ENCODE measurements around the gene CROCC2. TPM values are rescaled to one million over a fixed set of nuclear protein-coding genes. Genes with fewer than 3 reads are reported as not detected.

Gene CROCC2
- total RNA-seq, 1 experiment from 2014 or later: 0.38 TPM

GRCh38 chr2:240917009-240917683, 11.0 kb downstream of the CROCC2 start:
- peak; percentile 80 for DNase-seq
- Histone ChIP-seq H3K36me3 (replicated peaks; ENCODE audit: control insufficient read depth, insufficient read depth, low read length) (no peaks in the 10 kb centered on the region), H3K27me3 (ENCODE audit: control insufficient read depth, insufficient read depth, low read length) (peaks cover 8% of the 10 kb centered on the region), H3K4me3 (ENCODE audit: insufficient read depth, low read depth, low read length) (no peak overlapping the region; the same call in 1 of the 2 replicates)

- no peak overlapping the region for H3K4me3 ChIP-seq (ENCODE audit: insufficient read depth, low read depth, low read length)
- peaks cover 8% of the 10 kb centered on the region for H3K27me3 ChIP-seq (ENCODE audit: control insufficient read depth, insufficient read depth, low read length)
- DNase-seq: peak; percentile 46
- H3K36me3 ChIP-seq (replicated peaks; ENCODE audit: control insufficient read depth, insufficient read depth, low read length): no peaks in the 10 kb centered on the region
These were observed 11.6 kb downstream of the CROCC2 start for GRCh38 chr2:240917684-240918257.

GRCh38 chr2:240918258-240919091, 12.3 kb downstream of the CROCC2 start:
- no peak overlapping the region for H3K4me3 ChIP-seq (ENCODE audit: insufficient read depth, low read depth, low read length)
- DNase-seq: peak; percentile 55
- peaks cover 8% of the 10 kb centered on the region for H3K27me3 ChIP-seq (ENCODE audit: control insufficient read depth, insufficient read depth, low read length)
- H3K36me3 ChIP-seq (replicated peaks; ENCODE audit: control insufficient read depth, insufficient read depth, low read length): no peaks in the 10 kb centered on the region

GRCh38 chr2:240919161-240919781, 13.1 kb downstream of the CROCC2 start:
- DNase-seq: peak; percentile 47
- Histone ChIP-seq H3K27me3 (ENCODE audit: control insufficient read depth, insufficient read depth, low read length) (peaks cover 8% of the 10 kb centered on the region), H3K4me3 (ENCODE audit: insufficient read depth, low read depth, low read length) (no peak overlapping the region), H3K36me3 (replicated peaks; ENCODE audit: control insufficient read depth, insufficient read depth, low read length) (no peaks in the 10 kb centered on the region)

- H3K27me3 ChIP-seq (ENCODE audit: control insufficient read depth, insufficient read depth, low read length): peaks cover 8% of the 10 kb centered on the region
- H3K36me3 ChIP-seq (replicated peaks; ENCODE audit: control insufficient read depth, insufficient read depth, low read length): no peaks in the 10 kb centered on the region
- H3K4me3 ChIP-seq (ENCODE audit: insufficient read depth, low read depth, low read length): no peak overlapping the region
- peak; percentile 53 for DNase-seq
These were observed 13.9 kb downstream of the CROCC2 start for GRCh38 chr2:240919786-240920782.

DNA sequence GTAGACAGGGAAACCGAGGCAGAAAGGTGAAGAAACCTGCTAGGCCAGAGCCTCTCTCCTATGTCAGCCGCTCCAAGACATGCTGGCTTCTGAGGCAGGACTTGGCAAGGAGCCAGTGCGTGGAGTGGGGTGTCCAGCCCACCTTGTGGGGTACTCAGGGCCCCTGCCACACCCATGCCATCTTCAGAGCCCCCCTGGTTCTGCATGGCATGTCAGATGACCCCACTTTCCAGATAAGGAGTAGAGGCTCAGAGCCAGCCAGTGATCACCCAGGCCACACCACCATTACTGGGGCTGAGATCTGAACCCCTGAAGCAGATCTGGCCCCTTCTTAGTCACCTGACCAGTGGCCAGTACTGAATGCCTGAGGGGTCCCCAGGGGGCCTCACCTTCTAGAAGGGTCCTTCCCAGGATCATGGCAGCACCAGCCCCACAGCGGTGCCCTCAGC, 14.7 kb downstream of the CROCC2 start:
- Histone ChIP-seq H3K4me3 (ENCODE audit: insufficient read depth, low read depth, low read length) (no peak overlapping the region), H3K36me3 (replicated peaks; ENCODE audit: control insufficient read depth, insufficient read depth, low read length) (no peaks in the 10 kb centered on the region)

GRCh38 chr2:240921311-240921994, 15.3 kb downstream of the CROCC2 start:
- peaks cover 2% of the 10 kb centered on the region; the same call in 1 of the 2 replicates for H3K27me3 ChIP-seq (ENCODE audit: control insufficient read depth, insufficient read depth, low read length)
- H3K4me3 ChIP-seq (ENCODE audit: insufficient read depth, low read depth, low read length): no peak overlapping the region
- H3K36me3 ChIP-seq (replicated peaks; ENCODE audit: control insufficient read depth, insufficient read depth, low read length): no peaks in the 10 kb centered on the region
- DNase-seq: peak; percentile 50

More for the DNA sequence above, 14.7 kb downstream of the CROCC2 start:
- peak; percentile 18 for DNase-seq
- H3K27me3 ChIP-seq (ENCODE audit: control insufficient read depth, insufficient read depth, low read length): peaks cover 3% of the 10 kb centered on the region

GRCh38 chr2:240921995-240922244, 15.8 kb downstream of the CROCC2 start:
- Histone ChIP-seq H3K27me3 (ENCODE audit: control insufficient read depth, insufficient read depth, low read length) (no peaks in the 10 kb centered on the region), H3K36me3 (replicated peaks; ENCODE audit: control insufficient read depth, insufficient read depth, low read length) (no peaks in the 10 kb centered on the region), H3K4me3 (ENCODE audit: insufficient read depth, low read depth, low read length) (no peak overlapping the region)
- DNase-seq: peak; percentile 39

DNA sequence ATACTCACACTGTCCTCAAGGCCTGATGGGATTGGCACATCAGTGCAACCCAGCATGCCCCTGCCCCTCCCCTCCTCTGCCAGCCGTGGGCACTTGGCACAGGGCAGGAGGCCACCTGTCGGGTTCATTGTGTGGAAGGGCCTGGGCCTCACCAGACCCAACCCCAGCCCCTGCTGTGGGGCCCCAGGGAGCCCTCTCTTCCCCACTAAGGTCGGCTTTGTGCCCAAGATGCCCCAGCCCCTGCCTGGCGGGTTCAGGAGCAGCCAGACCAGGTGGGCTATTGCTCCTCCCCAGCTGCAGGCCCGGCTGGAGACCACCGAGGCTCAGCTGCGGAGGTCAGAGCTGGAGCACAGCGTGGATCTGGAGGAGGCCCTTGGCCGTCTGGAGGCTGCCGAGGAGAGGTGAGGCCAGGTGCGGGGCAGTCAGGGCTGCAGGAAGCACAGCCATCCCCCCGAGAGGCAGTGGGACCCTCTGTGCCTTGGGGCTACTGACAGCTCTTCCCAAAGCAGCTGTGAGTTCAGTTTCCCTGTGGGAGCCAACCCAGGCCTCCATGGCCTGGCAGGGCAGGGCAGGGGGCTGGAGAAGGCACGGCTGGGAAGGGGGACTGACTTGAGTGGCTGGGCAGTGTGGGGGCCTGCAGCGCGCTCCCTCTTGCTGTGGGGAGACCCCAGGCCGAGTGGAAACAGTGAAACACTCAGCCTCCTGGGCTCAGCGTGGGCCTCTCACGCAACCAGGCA, 16.3 kb downstream of the CROCC2 start:
- Histone ChIP-seq H3K27me3 (ENCODE audit: control insufficient read depth, insufficient read depth, low read length) (no peaks in the 10 kb centered on the region), H3K4me3 (ENCODE audit: insufficient read depth, low read depth, low read length) (no peak overlapping the region), H3K36me3 (replicated peaks; ENCODE audit: control insufficient read depth, insufficient read depth, low read length) (no peaks in the 10 kb centered on the region)
- DNase-seq: peak; percentile 70

- Histone ChIP-seq H3K36me3 (replicated peaks; ENCODE audit: control insufficient read depth, insufficient read depth, low read length) (no peaks in the 10 kb centered on the region), H3K4me3 (ENCODE audit: insufficient read depth, low read depth, low read length) (no peak overlapping the region), H3K27me3 (ENCODE audit: control insufficient read depth, insufficient read depth, low read length) (no peaks in the 10 kb centered on the region)
- peak; percentile 67 for DNase-seq
These were observed 16.9 kb downstream of the CROCC2 start for GRCh38 chr2:240922982-240923537.

GRCh38 chr2:240925191-240925567, 19.0 kb downstream of the CROCC2 start:
- DNase-seq: peak; percentile 74
- H3K4me3 ChIP-seq (ENCODE audit: insufficient read depth, low read depth, low read length): no peak overlapping the region
- H3K36me3 ChIP-seq (replicated peaks; ENCODE audit: control insufficient read depth, insufficient read depth, low read length): no peaks in the 10 kb centered on the region
- H3K27me3 ChIP-seq (ENCODE audit: control insufficient read depth, insufficient read depth, low read length): no peaks in the 10 kb centered on the region

GRCh38 chr2:240925568-240926515, 19.7 kb downstream of the CROCC2 start:
- Histone ChIP-seq H3K4me3 (ENCODE audit: insufficient read depth, low read depth, low read length) (no peak overlapping the region), H3K36me3 (replicated peaks; ENCODE audit: control insufficient read depth, insufficient read depth, low read length) (no peaks in the 10 kb centered on the region), H3K27me3 (ENCODE audit: control insufficient read depth, insufficient read depth, low read length) (no peaks in the 10 kb centered on the region)
- peak; percentile 71 for DNase-seq
